Adrenal gland (tissue), 12 donors: Measurements from ENCODE around the gene IFNL3. TPM values are rescaled to one million over a fixed set of nuclear protein-coding genes. Genes with fewer than 3 reads are reported as not detected.

ENCODE experiments used
- DNase-seq, 7 donors: peaks; one replicate each; pipeline ENCODE4 v3.0.0-alpha.2; 2019 to 2020
- H3K27ac ChIP-seq, 5 donors: fragments of 200-600 bp; sonication (generic) in 4 of 5; 1 replicate in 3 of 5; 2 replicates in 2 of 5; pipeline versions ENCODE4 v1.5.1 to v1.8.0; 2016 to 2020; ENCODE audit warnings: mild to moderate bottlenecking in 1 of 5
- H3K27me3 ChIP-seq: fragments of 200-600 bp; 2 replicates; pipeline ENCODE4 v1.8.0; 2021
- H3K36me3 ChIP-seq, 2 donors: fragments of 200-600 bp; replicated peaks in 1 of 2; 1 replicate in 1 of 2; 2 replicates in 1 of 2; pipeline versions ENCODE4 v1.5.1 to v1.8.0; 2018 to 2022
- H3K4me1 ChIP-seq, 2 donors: fragments of 200-600 bp; replicated peaks in 1 of 2; 1 replicate in 1 of 2; 2 replicates in 1 of 2; pipeline versions ENCODE4 v1.5.1 to v1.8.0; 2018 to 2021
- H3K4me3 ChIP-seq, 4 donors: fragments of 200-600 bp; sonication (generic) in 3 of 4; one replicate each; pipeline ENCODE4 v1.5.1; 2016 to 2018
- H3K9me3 ChIP-seq, 3 donors: fragments of 200-600 bp; sonication (generic) in 1 of 3; replicated peaks in 1 of 3; 1 replicate in 2 of 3; 2 replicates in 1 of 3; pipeline versions ENCODE4 v1.5.1 to v1.8.0; 2016 to 2021
- POLR2A ChIP-seq, 2 donors: fragments of 450-650 bp; IDR thresholded peaks; one replicate each; pipeline ENCODE4 v1.6.1; 2017; ENCODE audit warnings: antibody characterized with exemption in 2 of 2, mild to moderate bottlenecking in 2 of 2, moderate library complexity in 1 of 2
- WGBS, 4 donors: extraction: QIAGEN DNeasy Blood & Tissue Kit in 2 of 4; methylation state at CpG; one replicate each; pipeline versions ENCODE4 v1.1.5 to v1.1.7; 2013 to 2017; 5-methylcytosine and 5-hydroxymethylcytosine counted together
- intact Hi-C, 2 donors: fragments of 100-400 bp; cut with DNase I; formaldehyde crosslinking; loops; one replicate each; pipeline versions ENCODE4 v1.14.1 to v1.15.0; 2022 to 2023
- polyA plus RNA-seq, 3 donors: library from polyadenylated mRNA; stranded (reverse); fragments of 200-250 nt in 2 of 3; fragments of 350-450 nt in 1 of 3; fragmentation: Illumina TruSeq in 1 of 3; extraction: RNeasy Lipid Tissue Mini Kit (QIAGEN cat#74804) in 1 of 3; gene quantifications; one replicate each; pipeline ENCODE4 v1.2.3, GENCODE V29; 2013 to 2014
- total RNA-seq, 9 donors: library from RNA; depleted of rRNA in 4 of 9; stranded (reverse); fragments of >200 nt in 4 of 9; fragments of 120-200 nt in 1 of 9; fragmentation: NEBNext Ultra II Directional in 1 of 9; extraction: Animal tissue kit (Norgen Biotek cat#: 25700) in 1 of 9; gene quantifications; one replicate each; pipeline versions ENCODE4 v1.1.0 to v1.2.4, GENCODE V29; 2013 to 2023
- TF ChIP-seq, protein P1 (sequence below), 6 experiments: fragments of 450-650 bp in 4 of 6; fragments of 200-600 bp in 2 of 6; sonication (generic) in 1 of 6; IDR thresholded peaks; 1 replicate in 5 of 6; 2 replicates in 1 of 6; pipeline versions ENCODE4 v1.5.1 to v1.8.0; 2016 to 2021; ENCODE audit warnings: antibody characterized with exemption in 6 of 6, mild to moderate bottlenecking in 2 of 6, moderate library complexity in 1 of 6
- donor health status: healthy with polysubstance abuse.
- donor health status: Bipolar disorder and iron deficiency.
- donor health status: DM: yes; HTN: yes; CAD: no.
- donor health status: DM: no; HTN: no; CAD: no.
- donor health status: DM: no; HTN: no; CAD: no.
- donor health status: DM: yes; HTN: yes; CAD: no.

IFNL3 gene
- total and polyA plus RNA-seq, 12 donors = not detected

DNA sequence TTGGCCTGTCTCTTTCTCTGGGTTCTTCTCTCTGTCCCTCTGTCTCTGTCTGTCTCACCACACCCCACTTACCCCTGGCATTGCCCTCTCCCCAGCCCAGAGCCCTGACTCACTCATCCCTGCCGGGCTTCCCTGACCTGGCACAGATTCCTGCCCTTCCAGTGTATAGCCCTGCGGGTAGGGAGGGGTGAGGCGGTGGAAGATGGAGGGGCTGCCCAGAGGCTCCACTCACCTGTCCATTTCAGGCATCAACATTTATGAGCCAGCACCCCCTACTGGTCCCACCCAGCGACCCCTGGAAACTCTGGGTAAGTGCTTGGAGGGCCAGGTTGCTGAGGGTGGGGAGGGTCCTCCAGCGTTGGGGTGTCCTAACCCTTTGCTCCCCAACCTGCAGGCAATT is 47.0 kb downstream of the IFNL3 start:
- Histone ChIP-seq H3K27ac (no peak overlapping the region), H3K36me3 (no peaks in the 10 kb centered on the region), H3K4me3 (no peak overlapping the region), H3K27me3 (peaks cover 30% of the 10 kb centered on the region), H3K4me1 (no peaks in the 10 kb centered on the region), H3K9me3 (no peaks in the 10 kb centered on the region)
- TF ChIP-seq, protein P1, sequence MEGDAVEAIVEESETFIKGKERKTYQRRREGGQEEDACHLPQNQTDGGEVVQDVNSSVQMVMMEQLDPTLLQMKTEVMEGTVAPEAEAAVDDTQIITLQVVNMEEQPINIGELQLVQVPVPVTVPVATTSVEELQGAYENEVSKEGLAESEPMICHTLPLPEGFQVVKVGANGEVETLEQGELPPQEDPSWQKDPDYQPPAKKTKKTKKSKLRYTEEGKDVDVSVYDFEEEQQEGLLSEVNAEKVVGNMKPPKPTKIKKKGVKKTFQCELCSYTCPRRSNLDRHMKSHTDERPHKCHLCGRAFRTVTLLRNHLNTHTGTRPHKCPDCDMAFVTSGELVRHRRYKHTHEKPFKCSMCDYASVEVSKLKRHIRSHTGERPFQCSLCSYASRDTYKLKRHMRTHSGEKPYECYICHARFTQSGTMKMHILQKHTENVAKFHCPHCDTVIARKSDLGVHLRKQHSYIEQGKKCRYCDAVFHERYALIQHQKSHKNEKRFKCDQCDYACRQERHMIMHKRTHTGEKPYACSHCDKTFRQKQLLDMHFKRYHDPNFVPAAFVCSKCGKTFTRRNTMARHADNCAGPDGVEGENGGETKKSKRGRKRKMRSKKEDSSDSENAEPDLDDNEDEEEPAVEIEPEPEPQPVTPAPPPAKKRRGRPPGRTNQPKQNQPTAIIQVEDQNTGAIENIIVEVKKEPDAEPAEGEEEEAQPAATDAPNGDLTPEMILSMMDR (IDR thresholded peaks at IDR 0.05) = no peak
- TF ChIP-seq POLR2A (IDR thresholded peaks at IDR 0.05) = no peak
- WGBS, 4 donors = 40 to 70% (median 57%) methylated on average over 3 to 5 of the region's 5 CpGs
- DNase-seq = no peak
- intact Hi-C loops = no loop called here

DNA sequence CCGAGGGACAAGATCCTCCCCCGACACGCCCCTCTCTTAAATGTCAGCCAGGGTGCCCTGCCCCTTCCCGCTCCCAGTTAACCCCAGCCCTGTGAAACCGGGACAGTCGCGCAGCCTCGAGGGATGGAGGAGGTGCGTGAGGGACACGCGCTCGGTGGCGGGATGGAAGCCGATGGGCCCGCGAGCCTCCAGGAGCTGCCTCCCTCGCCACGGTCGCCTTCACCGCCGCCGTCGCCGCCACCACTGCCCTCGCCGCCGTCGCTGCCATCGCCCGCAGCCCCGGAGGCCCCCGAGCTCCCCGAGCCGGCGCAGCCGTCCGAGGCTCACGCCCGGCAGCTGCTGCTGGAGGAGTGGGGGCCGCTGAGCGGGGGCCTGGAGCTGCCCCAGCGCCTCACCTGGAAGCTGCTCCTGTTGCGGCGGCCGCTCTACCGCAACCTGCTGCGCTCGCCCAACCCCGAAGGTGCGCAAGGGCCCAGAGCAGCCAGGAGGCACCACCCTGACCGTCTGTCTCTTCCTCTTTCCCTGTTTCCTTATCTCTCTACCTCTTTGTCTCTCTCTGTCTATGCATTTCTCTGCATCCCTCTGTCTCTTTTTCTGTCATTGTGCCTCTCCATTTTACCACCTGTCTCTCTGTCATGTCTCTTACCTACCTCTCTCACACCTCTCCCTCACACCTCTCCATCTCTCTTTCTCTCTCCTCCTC is 47.8 kb downstream of the IFNL3 start, which contains the start of gene NCCRP1:
Gene NCCRP1 (plus strand): TSS at position 105 of the 703 bp plus-strand sequence. CDS start 19 bp downstream, at position 124.
- Histone ChIP-seq H3K9me3 (no peaks in the 10 kb centered on the region), H3K27ac (no peak within 1 kb of the TSS), H3K27me3 (peaks cover 30% of the 10 kb centered on the region), H3K4me3 (no peak within 1 kb of the TSS), H3K36me3 (no peaks in the 10 kb centered on the region), H3K4me1 (no peaks in the 10 kb centered on the region)
- no peak for TF ChIP-seq POLR2A (IDR thresholded peaks at IDR 0.05)
- TF ChIP-seq, protein P1 (IDR thresholded peaks at IDR 0.05) = no peak
- DNase-seq = no peak
- 13 to 21% (median 19%) methylated on average over 13 to 51 of the region's 51 CpGs for WGBS, 4 donors
- intact Hi-C loops = no loop called here

DNA sequence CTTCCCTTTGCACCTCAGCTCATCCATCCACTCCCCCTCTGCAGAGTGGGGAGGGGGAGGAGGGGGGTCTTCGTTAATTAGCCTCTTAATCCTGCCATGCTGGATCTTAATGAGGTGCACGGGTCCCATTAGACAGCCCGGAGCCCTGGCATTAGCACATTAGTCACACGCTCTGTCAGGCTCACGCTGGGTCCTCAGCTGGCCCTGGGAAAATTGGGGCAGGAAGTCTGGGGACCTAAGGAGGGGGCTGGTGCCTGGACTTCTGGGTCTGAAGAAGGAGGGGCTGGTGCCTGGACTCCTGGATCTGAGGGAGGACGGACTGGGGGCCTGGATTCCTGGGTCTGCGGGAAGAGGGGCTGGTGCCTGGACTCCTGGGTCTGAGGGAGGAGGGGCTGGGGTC is 48.5 kb downstream of the IFNL3 start:
- no peaks in the 10 kb centered on the region for H3K4me1 ChIP-seq
- H3K4me3 ChIP-seq = no peak overlapping the region
- no peaks in the 10 kb centered on the region for H3K9me3 ChIP-seq
- TF ChIP-seq, protein P1 (IDR thresholded peaks at IDR 0.05) = no peak
- H3K36me3 ChIP-seq = no peaks in the 10 kb centered on the region
- no peak overlapping the region for H3K27ac ChIP-seq
- peaks cover 30% of the 10 kb centered on the region for H3K27me3 ChIP-seq
- 26 to 43% (median 36%) methylated on average over 3 to 7 of the region's 7 CpGs for WGBS, 4 donors
- intact Hi-C loops = no loop called here
- no peak for DNase-seq

DNA sequence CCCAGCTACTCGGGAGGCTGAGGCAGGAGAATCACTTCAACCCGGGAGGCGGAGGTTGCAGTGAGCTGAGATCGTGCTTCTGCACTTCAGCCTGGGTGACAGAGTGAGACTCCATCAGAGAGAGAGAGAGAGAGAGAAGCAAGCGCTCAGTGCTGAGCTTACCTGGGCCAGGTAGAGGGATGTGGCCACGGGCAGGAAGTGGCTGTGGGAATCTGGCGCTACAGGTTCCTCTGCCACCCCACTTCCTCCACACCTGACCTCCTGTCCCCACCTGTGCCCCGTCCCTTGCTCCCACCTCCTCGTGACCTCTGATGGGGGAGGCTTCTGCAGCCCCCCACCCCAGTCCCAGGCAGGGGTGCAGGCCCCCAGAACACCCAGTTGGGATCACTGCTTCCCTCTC is 49.1 kb downstream of the IFNL3 start:
- WGBS, 4 donors = 56 to 81% (median 68%) methylated on average over 4 to 9 of the region's 9 CpGs
- intact Hi-C loops = no loop called here
- Histone ChIP-seq H3K27ac (no peak overlapping the region), H3K36me3 (no peaks in the 10 kb centered on the region), H3K27me3 (peaks cover 30% of the 10 kb centered on the region), H3K4me3 (no peak overlapping the region), H3K4me1 (no peaks in the 10 kb centered on the region), H3K9me3 (no peaks in the 10 kb centered on the region)
- TF ChIP-seq POLR2A (IDR thresholded peaks at IDR 0.05) = no peak
- TF ChIP-seq, protein P1 (IDR thresholded peaks at IDR 0.05) = no peak
- DNase-seq = no peak
